ENCODE measurements around the gene OPA3.
"Not testable (repeated sequence)": the region's sequence is repeated elsewhere in the genome, so short reads cannot be mapped to it uniquely, and the experiment has no call there.

Gene OPA3

GRCh38 chr19:45584332-45585157 is at the start of gene OPA3:
TSS of gene OPA3 (minus strand) at chr19:45584802. CDS start at chr19:45584764, 38 bp downstream.
- TF ChIP-seq CTCF (IDR thresholded peaks at IDR 0.05; ENCODE audit: insufficient read depth, low read depth, low read length, missing control alignments): no peak
- peak; percentile 100 for DNase-seq (ENCODE audit: low read depth)
- peak within 1 kb of the TSS; percentile 83 for H3K4me3 ChIP-seq (ENCODE audit: low read depth, low read length)

- no peak for TF ChIP-seq CTCF (IDR thresholded peaks at IDR 0.05; ENCODE audit: insufficient read depth, low read depth, low read length, missing control alignments)
- peak; percentile 71 for DNase-seq (ENCODE audit: low read depth)
Measured at GRCh38 chr19:45632468-45633196, 48.0 kb upstream of the OPA3 start.

GRCh38 chr19:45630463-45630862 is 45.9 kb upstream of the OPA3 start:
- DNase-seq (ENCODE audit: low read depth): peak; percentile 82

More at GRCh38 chr19:45632468-45633196, 48.0 kb upstream of the OPA3 start:
- no peak overlapping the region for H3K4me3 ChIP-seq (ENCODE audit: low read depth, low read length)

GRCh38 chr19:45629704-45630103 is 45.1 kb upstream of the OPA3 start:
- no peak overlapping the region for H3K4me3 ChIP-seq (ENCODE audit: low read depth, low read length)
- peak; percentile 37 for DNase-seq (ENCODE audit: low read depth)
- no peak for TF ChIP-seq CTCF (IDR thresholded peaks at IDR 0.05; ENCODE audit: insufficient read depth, low read depth, low read length, missing control alignments)

More at GRCh38 chr19:45630463-45630862, 45.9 kb upstream of the OPA3 start:
- H3K4me3 ChIP-seq (ENCODE audit: low read depth, low read length): no peak overlapping the region
- no peak for TF ChIP-seq CTCF (IDR thresholded peaks at IDR 0.05; ENCODE audit: insufficient read depth, low read depth, low read length, missing control alignments)

GRCh38 chr19:45628219-45628618 is 43.6 kb upstream of the OPA3 start:
- not testable (repeated sequence) for H3K4me3 ChIP-seq (ENCODE audit: low read depth, low read length); DNase-seq (ENCODE audit: low read depth)

GRCh38 chr19:45623984-45624383 is 39.4 kb upstream of the OPA3 start:
- TF ChIP-seq CTCF (IDR thresholded peaks at IDR 0.05; ENCODE audit: insufficient read depth, low read depth, low read length, missing control alignments): no peak
- no peak overlapping the region for H3K4me3 ChIP-seq (ENCODE audit: low read depth, low read length)
- DNase-seq (ENCODE audit: low read depth): no peak

GRCh38 chr19:45621976-45622503 is 37.4 kb upstream of the OPA3 start:
- no peak for DNase-seq (ENCODE audit: low read depth)
- no peak overlapping the region for H3K4me3 ChIP-seq (ENCODE audit: low read depth, low read length)
- no peak for TF ChIP-seq CTCF (IDR thresholded peaks at IDR 0.05; ENCODE audit: insufficient read depth, low read depth, low read length, missing control alignments)
